Measurements from ENCODE around the gene THSD8. TPM values are rescaled to one million over a fixed set of nuclear protein-coding genes. Genes with fewer than 3 reads are reported as not detected.

The THSD8 gene
- total RNA-seq, 4 donors from 2014 or later = 0.67 TPM; not detected in 3

GRCh38 chr19:12774588-12775555 is 27.0 kb upstream of the THSD8 start, which contains the start of gene HOOK2:
Gene HOOK2 (minus strand): TSS chr19:12775552. CDS start chr19:12775449, 103 bp downstream.
- no peaks in the 10 kb centered on the region for H3K27me3 ChIP-seq
- no peaks in the 10 kb centered on the region for H3K9me3 ChIP-seq
- WGBS, 2 donors = 19 to 25% methylated on average over 29 to 34 of the region's 58 CpGs
- peaks cover 5 to 7% of the 10 kb centered on the region in 2 donors for H3K36me3 ChIP-seq
- intact Hi-C loops (cut with DNase I) = loop anchor here (5.0 kb wide), 1 partner anchor 62 kb away; the partner anchor contains the start of gene MAST1
- H3K4me1 ChIP-seq = peaks cover 19 to 28% of the 10 kb centered on the region in 2 donors
- H3K27ac ChIP-seq = peak within 1 kb of the TSS; percentile 82 to 96 (median 96)
- peak; percentile 36 to 74 for TF ChIP-seq POLR2A (IDR thresholded peaks at IDR 0.05)
- peak in 1 of 6 experiments; percentile 11 for TF ChIP-seq CTCF (IDR thresholded peaks at IDR 0.05)
- H3K4me3 ChIP-seq (replicated peaks in 1 of 3) = peak within 1 kb of the TSS in 2 of 3 donors; percentile 57 to 61
- peak; percentile 100 for DNase-seq

DNA sequence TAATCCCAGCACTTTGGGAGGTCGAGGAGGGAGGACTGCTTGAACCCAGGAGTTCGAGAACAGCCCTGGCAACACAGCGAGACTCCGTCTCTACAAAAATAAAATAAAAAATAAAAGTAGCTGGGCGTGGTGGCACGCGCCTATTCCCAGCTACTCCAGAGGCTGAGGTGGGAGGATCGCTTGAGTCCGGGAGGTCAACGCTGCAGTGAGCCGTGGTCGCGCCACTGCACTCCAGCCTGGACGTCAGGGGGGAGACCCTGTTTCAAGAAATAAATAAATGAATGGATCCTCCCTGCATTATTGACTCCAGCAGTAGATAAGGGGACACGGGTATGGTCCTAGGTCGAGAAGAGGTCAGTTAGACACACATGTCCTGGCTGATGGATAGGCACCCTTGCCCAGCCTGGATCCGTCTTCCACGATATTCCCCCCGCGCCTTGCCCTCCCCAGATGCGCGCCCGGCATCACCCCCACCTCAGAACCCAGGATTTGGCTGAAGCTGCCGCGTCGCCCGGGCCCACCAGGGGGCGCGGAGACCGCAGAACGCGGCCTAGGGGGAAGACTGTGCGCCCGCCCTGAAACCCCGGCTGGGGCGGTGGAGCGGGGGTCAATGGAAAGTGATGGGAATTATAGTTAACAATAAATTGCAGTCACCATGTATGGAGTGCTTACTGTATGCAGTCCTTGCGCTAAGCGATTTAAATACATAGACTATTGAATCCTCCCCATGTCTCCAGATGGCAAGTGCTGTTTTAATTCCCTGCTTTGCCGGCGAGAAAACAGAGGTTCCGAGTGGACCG is 24.5 kb upstream of the THSD8 start:
- peak overlapping the region; percentile 92 to 98 (median 98) for H3K27ac ChIP-seq
- H3K4me1 ChIP-seq = peaks cover 23 to 36% of the 10 kb centered on the region in 2 donors
- peak; percentile 76 to 80 for DNase-seq
- WGBS, 2 donors = 12 to 16% methylated on average over 33 to 43 of the region's 43 CpGs
- H3K27me3 ChIP-seq = no peaks in the 10 kb centered on the region
- intact Hi-C loops (cut with DNase I) = loop anchor here (2.0 kb wide), 1 partner anchor 19 kb away; no protein-coding TSS in a partner anchor
- TF ChIP-seq POLR2A (IDR thresholded peaks at IDR 0.05) (peak in 1 of 2 donors; percentile 5), CTCF (IDR thresholded peaks at IDR 0.05) (peak; percentile 78 to 97 (median 92))
- no peaks in the 10 kb centered on the region for H3K36me3 ChIP-seq
- peak overlapping the region; percentile 25 to 69 (median 65) for H3K4me3 ChIP-seq (replicated peaks in 1 of 3)
- H3K9me3 ChIP-seq = no peaks in the 10 kb centered on the region

DNA sequence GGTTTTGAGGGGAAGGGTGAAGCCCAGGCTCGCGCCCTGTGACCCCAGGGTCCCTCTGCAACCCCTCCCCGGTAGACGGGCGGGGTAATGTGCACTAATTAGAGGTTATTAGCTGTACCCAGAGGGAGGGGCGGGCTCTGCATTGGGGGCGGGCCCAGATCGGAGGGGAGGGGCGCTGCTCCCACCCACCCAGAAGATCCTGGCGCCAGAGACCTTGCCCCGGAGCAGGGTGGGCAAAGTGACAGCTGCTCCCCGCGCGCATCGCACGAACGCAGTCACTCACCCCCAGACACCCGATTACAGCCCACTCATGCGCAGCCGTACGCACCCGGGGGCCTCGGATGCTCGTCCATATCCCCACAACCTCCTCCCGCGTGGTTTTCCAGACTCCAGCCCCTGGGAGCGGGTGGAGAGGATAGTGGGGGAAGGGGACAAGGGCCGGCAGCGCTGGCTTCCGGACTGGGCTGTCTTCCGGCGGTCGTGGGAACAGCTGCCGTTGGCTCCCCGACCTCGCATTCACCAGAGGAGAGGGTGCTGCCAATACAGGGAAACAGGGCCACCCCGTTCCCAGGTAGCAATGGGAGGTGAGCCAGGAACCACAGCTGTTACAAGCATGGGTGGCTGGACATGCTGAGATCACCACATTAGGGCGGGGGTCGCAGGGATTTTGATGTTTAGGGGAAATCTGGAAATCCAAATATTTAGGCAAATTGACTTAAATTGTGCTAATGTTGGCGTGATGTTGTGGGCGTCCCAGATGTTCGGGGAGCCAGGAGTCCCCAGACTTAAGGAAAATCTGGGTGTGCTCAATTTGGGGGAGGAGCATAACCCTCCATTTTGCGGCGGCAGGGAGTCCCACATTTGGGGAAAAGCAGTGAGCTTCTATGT is 23.6 kb upstream of the THSD8 start:
- H3K36me3 ChIP-seq = no peaks in the 10 kb centered on the region
- peak overlapping the region; percentile 92 to 98 (median 98) for H3K27ac ChIP-seq
- H3K27me3 ChIP-seq = no peaks in the 10 kb centered on the region
- TF ChIP-seq POLR2A (IDR thresholded peaks at IDR 0.05) (peak in 1 of 2 donors; percentile 72), CTCF (IDR thresholded peaks at IDR 0.05) (peak in 1 of 6 experiments; percentile 2)
- peak overlapping the region; percentile 25 to 69 (median 65) for H3K4me3 ChIP-seq (replicated peaks in 1 of 3)
- no peaks in the 10 kb centered on the region for H3K9me3 ChIP-seq
- WGBS, 2 donors = 2 to 7% methylated on average over 17 to 25 of the region's 44 CpGs
- DNase-seq = peak; percentile 92
- H3K4me1 ChIP-seq = peaks cover 28 to 42% of the 10 kb centered on the region in 2 donors
- intact Hi-C loops (cut with DNase I) = no loop called here

DNA sequence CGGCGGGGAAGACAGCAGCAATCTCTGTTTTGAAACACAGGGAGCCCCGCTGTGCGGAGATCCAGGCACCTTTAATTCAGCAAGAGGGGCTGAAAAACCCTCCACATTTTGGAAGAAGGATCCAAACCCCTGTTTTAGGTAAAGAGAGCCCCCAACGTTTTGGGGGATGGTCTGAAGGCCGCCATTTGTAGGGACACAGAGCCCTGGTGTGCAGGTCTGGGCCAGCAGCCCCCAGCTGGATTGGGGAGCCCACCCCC is 23.0 kb upstream of the THSD8 start:
- WGBS, 2 donors = 51 to 60% methylated on average over 6 of the region's 6 CpGs
- Histone ChIP-seq H3K9me3 (no peaks in the 10 kb centered on the region), H3K36me3 (no peaks in the 10 kb centered on the region), H3K27ac (peak overlapping the region; percentile 92 to 98 (median 98)), H3K4me3 (replicated peaks in 1 of 3) (peak overlapping the region in 1 of 3 donors; percentile 69), H3K27me3 (no peaks in the 10 kb centered on the region), H3K4me1 (peaks cover 34 to 47% of the 10 kb centered on the region in 2 donors)
- intact Hi-C loops (cut with DNase I) = no loop called here
- no peak for DNase-seq
- TF ChIP-seq CTCF (IDR thresholded peaks at IDR 0.05) (no peak), POLR2A (IDR thresholded peaks at IDR 0.05) (no peak)

All from thyroid gland (tissue), 4 donors.